GM12878 (cell line): ENCODE measurements around the gene CNN1. TPM values are rescaled to one million over a fixed set of nuclear protein-coding genes. Genes with fewer than 3 reads are reported as not detected.

Experiments used
- CHD4 ChIP-seq: fragments of 200-600 bp; sonication (generic); IDR thresholded peaks from 2 replicates; pipeline ENCODE4 v1.6.1; 2016; ENCODE audit warnings: mild to moderate bottlenecking
- CREB1 ChIP-seq: IDR thresholded peaks from 2 replicates; pipeline ENCODE4 v1.6.1; 2012; ENCODE audit warnings: low read depth, mild to moderate bottlenecking, inconsistent platforms
- CTCF ChIP-seq, 3 experiments: IDR thresholded peaks in 2 of 3; conservative IDR thresholded peaks in 1 of 3; 2 replicates each; pipeline ENCODE4 v1.5.1; 2011; ENCODE audit warnings: low read depth in 3 of 3, low read length in 3 of 3, mild to moderate bottlenecking in 3 of 3, control low read depth in 2 of 3, moderate library complexity in 2 of 3, inconsistent platforms in 1 of 3, mixed read lengths in 1 of 3; ENCODE audit not compliant: control insufficient read depth in 2 of 3, insufficient read depth in 1 of 3; ENCODE audit errors: extremely low read depth in 1 of 3
- IRF5 ChIP-seq: fragments of 450-650 bp; IDR thresholded peaks from 2 replicates; pipeline ENCODE4 v1.6.1; 2017; ENCODE audit warnings: borderline replicate concordance
- RELA ChIP-seq: fragments of 450-650 bp; IDR thresholded peaks from 2 replicates; pipeline ENCODE4 v1.8.0; 2014; ENCODE audit warnings: borderline replicate concordance; ENCODE audit not compliant: partially characterized antibody
- SPI1 ChIP-seq: IDR thresholded peaks from 2 replicates; pipeline ENCODE4 v1.6.1; 2011; ENCODE audit warnings: low read depth, mild to moderate bottlenecking, low read length, moderate library complexity, borderline replicate concordance; ENCODE audit not compliant: insufficient read depth
- TAF1 ChIP-seq: IDR thresholded peaks from 2 replicates; pipeline ENCODE4 v1.6.1; 2011; ENCODE audit warnings: mild to moderate bottlenecking, low read depth, low read length, borderline replicate concordance
- TBL1XR1 ChIP-seq: IDR thresholded peaks from 2 replicates; pipeline ENCODE4 v1.6.1; 2012; ENCODE audit warnings: low read depth, low read length, improper control_type of control experiment
- ZNF207 ChIP-seq: fragments of 450-650 bp; IDR thresholded peaks from 2 replicates; pipeline ENCODE4 v1.6.1; 2014; ENCODE audit warnings: antibody characterized with exemption, mild to moderate bottlenecking, borderline replicate concordance
- ZNF24 ChIP-seq: fragments of 450-650 bp; IDR thresholded peaks from 2 replicates; pipeline ENCODE4 v1.6.1; 2017; ENCODE audit warnings: antibody characterized with exemption, mild to moderate bottlenecking
- ZNF384 ChIP-seq: IDR thresholded peaks from 2 replicates; pipeline ENCODE4 v1.6.1; 2012; ENCODE audit warnings: low read depth, mild to moderate bottlenecking, low read length, improper control_type of control experiment, borderline replicate concordance
- ZSCAN29 ChIP-seq: fragments of 450-650 bp; IDR thresholded peaks from 2 replicates; pipeline ENCODE4 v1.6.1; 2017; ENCODE audit warnings: mild to moderate bottlenecking, moderate library complexity
- polyA plus RNA-seq, 11 experiments: library from polyadenylated mRNA; depleted of rRNA in 4 of 11; unstranded in 6 of 11; stranded (reverse) in 5 of 11; fragments of >200 nt; fragmentation: Nextera tagmentation in 4 of 11; fragmentation: Illumina TruSeq in 1 of 11; extraction: Ambion mirVana in 4 of 11; extraction: Trizol in 1 of 11; gene quantifications; 1 replicate in 1 of 11; 2 replicates in 10 of 11; pipeline versions ENCODE4 v1.2.1 to v1.2.3, GENCODE V29; 2011 to 2016; ENCODE audit warnings: inconsistent platforms in 2 of 11, missing spikeins in 2 of 11, low read depth in 1 of 11
- total RNA-seq, 4 experiments: library from RNA; depleted of rRNA in 3 of 4; stranded (reverse); fragments of >200 nt in 3 of 4; fragmentation: Illumina TruSeq in 1 of 4; extraction: Trizol in 1 of 4; gene quantifications; 2 replicates each; pipeline versions ENCODE4 v1.2.1 to v1.2.3, GENCODE V29; 2013 to 2021
- TF ChIP-seq, protein P1 (sequence below): fragments of 450-650 bp; IDR thresholded peaks from 2 replicates; pipeline ENCODE4 v1.6.1; 2017; ENCODE audit warnings: mild to moderate bottlenecking
- TF ChIP-seq, protein P2 (sequence below): fragments of 450-650 bp; IDR thresholded peaks from 2 replicates; pipeline ENCODE4 v1.6.1; 2016; ENCODE audit warnings: mild to moderate bottlenecking
- TF ChIP-seq, protein P3 (sequence below): IDR thresholded peaks from 2 replicates; pipeline ENCODE4 v1.6.1; 2011; ENCODE audit warnings: low read depth, mild to moderate bottlenecking, low read length, moderate library complexity, borderline replicate concordance; ENCODE audit errors: extremely low read depth
- TF ChIP-seq, protein P4 (sequence below): fragments of 450-650 bp; IDR thresholded peaks from 2 replicates; pipeline ENCODE4 v1.6.1; 2017; ENCODE audit warnings: mild to moderate bottlenecking, low read depth, inconsistent platforms; ENCODE audit not compliant: poor library complexity, severe bottlenecking
- TF ChIP-seq, protein P5 (sequence below): fragments of 450-650 bp; IDR thresholded peaks from 2 replicates; pipeline ENCODE4 v1.6.1; 2014; ENCODE audit warnings: mild to moderate bottlenecking

CNN1 gene
- total and polyA plus RNA-seq, 10 of the 15 experiments (the other 5 are each of a cell fraction or from before 2014, with no cell fraction given) = 0.03 to 0.58 (median 0.22) TPM; not detected in 1

DNA sequence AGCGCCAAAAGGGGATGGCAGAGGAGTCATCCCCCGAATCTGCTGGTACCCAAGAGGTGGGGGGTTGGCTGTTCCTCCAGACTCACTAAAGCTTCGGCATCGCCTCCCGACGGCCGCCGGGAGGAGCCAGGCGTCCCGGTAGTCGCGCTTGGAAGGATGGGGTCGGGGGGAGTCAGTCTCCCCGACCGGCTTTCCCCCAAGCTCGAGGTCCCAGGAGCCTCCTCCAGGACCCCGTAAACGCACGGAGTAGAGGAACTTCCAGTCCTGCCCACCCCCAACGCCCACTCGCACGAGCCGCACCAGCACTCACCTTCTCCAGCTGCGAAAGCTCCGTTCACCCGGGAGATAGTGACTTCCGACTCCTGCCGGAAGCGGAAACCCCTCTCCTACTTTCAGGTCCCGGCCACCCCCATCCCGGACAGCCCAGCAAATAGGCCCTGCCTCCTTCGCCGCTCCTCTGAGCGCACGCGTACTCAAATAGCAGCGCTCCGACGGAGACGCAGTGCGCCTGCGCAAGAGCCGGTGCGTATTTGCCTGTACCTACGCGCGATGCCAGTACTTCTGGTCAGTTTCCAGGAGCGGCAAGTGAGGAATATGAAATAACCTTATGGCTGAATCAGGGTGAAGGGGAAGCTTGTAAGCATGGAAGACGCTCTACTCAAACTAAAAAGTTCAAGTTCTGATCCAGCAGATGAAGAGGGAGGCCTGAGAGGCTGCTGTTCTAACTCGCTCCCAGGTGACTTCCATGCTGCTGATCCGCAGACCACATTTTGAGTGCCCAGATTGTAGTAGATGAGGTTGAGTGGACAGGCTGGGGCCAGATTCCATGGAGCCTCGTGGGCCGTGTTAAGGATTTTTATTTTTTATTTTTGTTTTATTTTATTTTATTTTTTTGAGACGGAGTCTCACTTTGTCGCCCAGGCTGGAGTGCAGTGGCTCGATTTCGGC is 20.5 kb downstream of the CNN1 start, which contains the start of gene ELOF1 (continued):
- TF ChIP-seq, protein P1, sequence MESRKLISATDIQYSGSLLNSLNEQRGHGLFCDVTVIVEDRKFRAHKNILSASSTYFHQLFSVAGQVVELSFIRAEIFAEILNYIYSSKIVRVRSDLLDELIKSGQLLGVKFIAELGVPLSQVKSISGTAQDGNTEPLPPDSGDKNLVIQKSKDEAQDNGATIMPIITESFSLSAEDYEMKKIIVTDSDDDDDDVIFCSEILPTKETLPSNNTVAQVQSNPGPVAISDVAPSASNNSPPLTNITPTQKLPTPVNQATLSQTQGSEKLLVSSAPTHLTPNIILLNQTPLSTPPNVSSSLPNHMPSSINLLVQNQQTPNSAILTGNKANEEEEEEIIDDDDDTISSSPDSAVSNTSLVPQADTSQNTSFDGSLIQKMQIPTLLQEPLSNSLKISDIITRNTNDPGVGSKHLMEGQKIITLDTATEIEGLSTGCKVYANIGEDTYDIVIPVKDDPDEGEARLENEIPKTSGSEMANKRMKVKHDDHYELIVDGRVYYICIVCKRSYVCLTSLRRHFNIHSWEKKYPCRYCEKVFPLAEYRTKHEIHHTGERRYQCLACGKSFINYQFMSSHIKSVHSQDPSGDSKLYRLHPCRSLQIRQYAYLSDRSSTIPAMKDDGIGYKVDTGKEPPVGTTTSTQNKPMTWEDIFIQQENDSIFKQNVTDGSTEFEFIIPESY = no peak
- 0 out of 2 replicates have a peak, but pooled peaks have one; percentile 45 for TF ChIP-seq ZNF207
- no peak for TF ChIP-seq TBL1XR1
- peak; percentile 25 for TF ChIP-seq RELA
- TF ChIP-seq, protein P2, sequence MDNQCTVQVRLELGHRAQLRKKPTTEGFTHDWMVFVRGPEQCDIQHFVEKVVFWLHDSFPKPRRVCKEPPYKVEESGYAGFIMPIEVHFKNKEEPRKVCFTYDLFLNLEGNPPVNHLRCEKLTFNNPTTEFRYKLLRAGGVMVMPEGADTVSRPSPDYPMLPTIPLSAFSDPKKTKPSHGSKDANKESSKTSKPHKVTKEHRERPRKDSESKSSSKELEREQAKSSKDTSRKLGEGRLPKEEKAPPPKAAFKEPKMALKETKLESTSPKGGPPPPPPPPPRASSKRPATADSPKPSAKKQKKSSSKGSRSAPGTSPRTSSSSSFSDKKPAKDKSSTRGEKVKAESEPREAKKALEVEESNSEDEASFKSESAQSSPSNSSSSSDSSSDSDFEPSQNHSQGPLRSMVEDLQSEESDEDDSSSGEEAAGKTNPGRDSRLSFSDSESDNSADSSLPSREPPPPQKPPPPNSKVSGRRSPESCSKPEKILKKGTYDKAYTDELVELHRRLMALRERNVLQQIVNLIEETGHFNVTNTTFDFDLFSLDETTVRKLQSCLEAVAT = no peak; the same call in 1 of the 2 replicates
- TF ChIP-seq, protein P3, sequence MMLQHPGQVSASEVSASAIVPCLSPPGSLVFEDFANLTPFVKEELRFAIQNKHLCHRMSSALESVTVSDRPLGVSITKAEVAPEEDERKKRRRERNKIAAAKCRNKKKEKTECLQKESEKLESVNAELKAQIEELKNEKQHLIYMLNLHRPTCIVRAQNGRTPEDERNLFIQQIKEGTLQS = no peak
- TF ChIP-seq, protein P4, sequence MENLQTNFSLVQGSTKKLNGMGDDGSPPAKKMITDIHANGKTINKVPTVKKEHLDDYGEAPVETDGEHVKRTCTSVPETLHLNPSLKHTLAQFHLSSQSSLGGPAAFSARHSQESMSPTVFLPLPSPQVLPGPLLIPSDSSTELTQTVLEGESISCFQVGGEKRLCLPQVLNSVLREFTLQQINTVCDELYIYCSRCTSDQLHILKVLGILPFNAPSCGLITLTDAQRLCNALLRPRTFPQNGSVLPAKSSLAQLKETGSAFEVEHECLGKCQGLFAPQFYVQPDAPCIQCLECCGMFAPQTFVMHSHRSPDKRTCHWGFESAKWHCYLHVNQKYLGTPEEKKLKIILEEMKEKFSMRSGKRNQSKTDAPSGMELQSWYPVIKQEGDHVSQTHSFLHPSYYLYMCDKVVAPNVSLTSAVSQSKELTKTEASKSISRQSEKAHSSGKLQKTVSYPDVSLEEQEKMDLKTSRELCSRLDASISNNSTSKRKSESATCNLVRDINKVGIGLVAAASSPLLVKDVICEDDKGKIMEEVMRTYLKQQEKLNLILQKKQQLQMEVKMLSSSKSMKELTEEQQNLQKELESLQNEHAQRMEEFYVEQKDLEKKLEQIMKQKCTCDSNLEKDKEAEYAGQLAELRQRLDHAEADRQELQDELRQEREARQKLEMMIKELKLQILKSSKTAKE = no peak
- no peak for TF ChIP-seq IRF5
- peak; percentile 57; the same call in 1 of the 2 replicates for TF ChIP-seq CREB1
- TF ChIP-seq ZNF24 = no peak
- 0 out of 2 replicates have a peak, but pooled peaks have one; percentile 18 for TF ChIP-seq SPI1
- no peak for TF ChIP-seq CHD4
- peak in 1 of 3 experiments; percentile 12; a peak in 1 of 6 replicates for TF ChIP-seq CTCF (IDR thresholded peaks at IDR 0.05 in 2 of 3, conservative IDR thresholded peaks at IDR 0.05 in 1 of 3; ENCODE audit: control insufficient read depth in 2 of 3, extremely low read depth in 1 of 3, insufficient read depth in 1 of 3, low read depth in 3 of 3, low read length in 3 of 3)
- no peak for TF ChIP-seq ZSCAN29
- TF ChIP-seq ZNF384 = no peak
- peak; percentile 60; the same call in 1 of the 2 replicates for TF ChIP-seq TAF1
- TF ChIP-seq, protein P5, sequence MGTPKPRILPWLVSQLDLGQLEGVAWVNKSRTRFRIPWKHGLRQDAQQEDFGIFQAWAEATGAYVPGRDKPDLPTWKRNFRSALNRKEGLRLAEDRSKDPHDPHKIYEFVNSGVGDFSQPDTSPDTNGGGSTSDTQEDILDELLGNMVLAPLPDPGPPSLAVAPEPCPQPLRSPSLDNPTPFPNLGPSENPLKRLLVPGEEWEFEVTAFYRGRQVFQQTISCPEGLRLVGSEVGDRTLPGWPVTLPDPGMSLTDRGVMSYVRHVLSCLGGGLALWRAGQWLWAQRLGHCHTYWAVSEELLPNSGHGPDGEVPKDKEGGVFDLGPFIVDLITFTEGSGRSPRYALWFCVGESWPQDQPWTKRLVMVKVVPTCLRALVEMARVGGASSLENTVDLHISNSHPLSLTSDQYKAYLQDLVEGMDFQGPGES = no peak
